HG02885 (cell line): ENCODE data around the gene NSG2.

Source experiments
- ATAC-seq: cut with Tn5 transposase; IDR thresholded peaks from one replicate; pipeline ENCODE4 v1.9.1; 2021; ENCODE audit warnings: mild to moderate bottlenecking; ENCODE audit not compliant: unreplicated experiment, poor library complexity

The NSG2 gene

DNA sequence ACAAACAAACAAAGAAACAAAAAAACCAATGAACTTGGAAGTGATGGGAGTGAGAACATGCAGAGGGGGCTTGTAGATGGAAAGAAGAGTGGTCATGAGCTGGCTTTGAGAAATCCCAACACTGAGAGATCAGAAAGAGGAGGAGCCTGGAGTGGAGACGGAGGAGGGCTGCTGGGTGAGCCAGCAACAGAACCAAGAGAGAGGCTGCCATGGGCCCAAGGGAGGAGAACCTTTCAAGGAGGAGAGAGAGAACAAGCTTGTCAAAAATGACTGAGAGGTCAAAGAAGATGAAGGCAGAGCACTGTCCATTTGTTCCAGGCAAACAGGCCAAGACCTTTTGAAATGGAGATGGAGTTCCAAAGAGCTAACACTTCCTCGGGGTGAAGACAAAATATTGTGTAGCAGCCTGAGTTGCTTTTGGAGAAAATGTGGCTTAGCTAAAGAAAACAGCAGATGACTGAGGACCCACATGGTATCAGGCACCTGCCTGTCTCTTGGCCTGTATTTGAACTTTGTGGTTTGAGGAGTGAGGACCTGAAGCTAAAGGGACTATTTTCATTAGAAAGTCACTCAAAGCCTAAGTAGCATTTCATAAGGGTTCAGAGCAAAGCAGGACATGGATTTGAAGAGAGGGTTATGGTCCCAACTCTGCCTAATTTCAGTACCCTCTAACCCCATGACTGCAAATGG lies 13.1 kb downstream of the NSG2 start:
- ATAC-seq, result no peak

DNA sequence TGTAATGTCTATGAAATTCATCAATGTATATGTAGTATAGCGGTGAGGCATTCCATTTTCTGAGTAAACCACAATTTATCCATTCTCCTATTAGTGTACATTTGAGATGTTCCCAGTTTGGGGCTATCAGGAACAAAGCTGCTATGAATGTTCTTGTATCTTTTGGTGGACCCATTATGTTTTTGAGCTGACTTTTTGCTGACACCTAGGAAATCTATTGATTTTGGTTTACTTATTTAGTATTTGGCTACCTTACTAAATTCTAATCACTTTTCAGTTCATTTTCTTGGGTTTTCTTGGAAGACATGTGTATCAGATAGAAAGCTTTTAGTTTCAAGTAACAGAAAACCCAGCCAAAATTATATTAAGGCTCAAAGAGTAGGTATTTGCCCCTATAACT lies 13.7 kb downstream of the NSG2 start:
- ATAC-seq, result no peak

DNA sequence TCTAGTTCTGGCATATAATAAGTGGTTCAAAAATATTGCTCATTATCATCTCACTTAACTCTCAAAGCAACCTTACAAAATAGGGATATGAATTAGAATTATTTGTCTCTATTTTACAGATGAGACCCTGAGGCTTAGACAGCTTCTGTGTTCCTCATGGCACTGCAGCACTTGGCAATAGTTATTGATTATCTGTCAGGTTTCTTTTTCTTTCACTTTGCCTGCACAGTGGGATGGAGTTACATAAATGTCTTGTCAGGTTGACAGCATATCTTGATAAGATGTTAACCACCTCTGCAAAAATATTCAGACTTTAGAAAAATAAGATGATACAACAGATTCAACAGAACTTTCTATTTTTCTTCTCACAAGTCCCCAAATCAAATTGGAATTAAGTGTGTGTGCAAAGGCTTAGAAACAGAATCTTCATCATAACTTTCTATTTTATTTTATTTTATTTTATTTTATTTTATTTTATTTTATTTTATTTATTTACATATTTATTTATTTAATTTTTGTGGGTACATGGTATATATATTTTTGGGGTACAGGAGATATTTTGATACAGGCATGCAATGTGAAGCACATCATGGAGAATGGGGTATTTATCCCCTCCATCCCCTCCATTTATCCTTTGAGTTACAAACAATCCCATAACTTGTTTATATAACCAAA lies 17.7 kb downstream of the NSG2 start:
- ATAC-seq, result no peak

DNA sequence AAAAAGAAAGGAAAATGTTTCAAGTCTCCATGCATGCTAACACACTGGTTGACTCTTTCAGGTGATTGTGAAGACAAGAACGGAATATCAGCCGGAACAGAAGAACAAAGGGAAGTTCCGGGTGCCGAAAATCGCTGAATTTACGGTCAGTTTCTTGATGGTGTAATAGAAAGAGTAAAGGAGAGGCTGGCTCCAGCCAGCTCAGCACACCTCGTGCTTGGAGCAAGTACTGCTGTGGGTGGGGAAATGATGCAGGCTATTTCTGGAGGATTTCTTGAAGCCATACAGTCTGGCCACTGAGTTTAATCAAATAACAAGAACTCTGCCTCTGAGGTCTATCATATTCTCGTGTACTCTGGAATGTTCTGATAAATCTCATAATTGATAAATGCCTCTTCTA lies 18.7 kb downstream of the NSG2 start:
- ATAC-seq, result no peak

DNA sequence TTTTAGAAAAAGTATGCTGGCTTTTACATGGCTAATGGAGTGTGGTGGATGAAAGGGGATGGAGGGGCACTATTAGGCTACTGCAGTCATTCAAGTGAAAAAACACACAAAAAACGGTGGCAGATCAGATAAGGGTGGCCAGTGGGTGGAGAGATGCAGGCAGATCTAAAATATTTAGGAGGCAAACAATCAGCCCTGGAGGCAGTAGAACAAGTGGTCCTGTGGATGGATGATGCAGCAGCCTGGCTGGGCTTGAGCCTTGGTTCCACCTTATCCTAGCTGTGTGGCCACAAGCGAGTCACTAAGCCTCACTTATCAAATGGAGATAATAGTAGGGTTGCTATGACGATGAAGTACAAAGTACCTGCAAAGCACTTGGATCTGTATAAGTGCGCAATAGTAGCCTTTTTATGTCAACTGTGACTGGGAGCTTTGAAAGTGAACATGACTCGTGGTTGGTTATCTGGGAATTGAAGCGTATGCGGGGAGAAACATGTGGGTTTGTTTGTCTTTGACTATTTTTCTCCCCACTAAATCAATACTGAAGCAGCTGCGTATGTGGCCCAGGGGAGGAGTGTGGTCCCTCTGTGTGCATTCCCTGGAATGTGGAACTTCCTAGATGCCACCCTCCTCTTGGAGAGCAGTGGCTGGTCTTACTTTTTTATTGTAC lies 20.2 kb downstream of the NSG2 start:
- ATAC-seq, result no peak

DNA sequence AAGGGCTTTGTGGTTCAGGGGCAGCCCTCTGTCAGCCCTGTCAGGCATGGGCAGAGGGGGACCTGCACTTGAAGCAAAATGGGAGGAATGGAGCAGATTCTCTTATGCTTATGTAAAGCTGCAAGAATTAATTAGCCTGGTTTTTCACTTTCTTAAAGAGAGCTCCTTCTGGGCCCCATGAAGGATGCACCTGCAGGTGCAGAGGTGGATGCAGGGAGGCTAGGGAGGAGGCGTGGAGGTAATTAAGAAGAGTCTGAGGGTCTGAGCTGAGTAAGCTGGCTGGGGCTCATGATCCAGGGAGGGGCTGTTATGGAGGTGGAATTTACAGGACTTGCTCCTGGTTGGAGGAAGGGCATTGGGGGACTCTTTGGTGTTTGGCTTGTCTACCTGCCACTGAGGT lies 22.0 kb downstream of the NSG2 start:
- ATAC-seq, result no peak

DNA sequence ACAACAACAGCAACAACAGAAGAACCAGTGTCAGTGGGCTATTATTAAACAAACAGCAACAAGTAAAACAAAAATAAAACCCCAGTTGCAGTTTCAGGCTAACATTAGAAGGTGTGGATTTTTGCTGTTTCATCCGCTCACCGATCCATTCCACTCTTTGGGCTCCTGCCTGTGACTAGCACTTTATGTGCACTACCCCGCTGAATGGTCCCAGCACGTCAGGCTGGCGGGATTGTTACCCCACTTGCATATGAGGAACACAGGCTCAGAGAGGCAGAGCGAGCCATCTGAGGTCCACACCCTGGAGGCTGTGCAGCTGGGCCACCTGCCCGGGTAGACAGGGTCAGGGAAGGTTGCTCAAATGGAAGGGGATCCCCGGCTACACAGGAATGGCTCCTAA lies 26.0 kb downstream of the NSG2 start:
- ATAC-seq, result no peak

DNA sequence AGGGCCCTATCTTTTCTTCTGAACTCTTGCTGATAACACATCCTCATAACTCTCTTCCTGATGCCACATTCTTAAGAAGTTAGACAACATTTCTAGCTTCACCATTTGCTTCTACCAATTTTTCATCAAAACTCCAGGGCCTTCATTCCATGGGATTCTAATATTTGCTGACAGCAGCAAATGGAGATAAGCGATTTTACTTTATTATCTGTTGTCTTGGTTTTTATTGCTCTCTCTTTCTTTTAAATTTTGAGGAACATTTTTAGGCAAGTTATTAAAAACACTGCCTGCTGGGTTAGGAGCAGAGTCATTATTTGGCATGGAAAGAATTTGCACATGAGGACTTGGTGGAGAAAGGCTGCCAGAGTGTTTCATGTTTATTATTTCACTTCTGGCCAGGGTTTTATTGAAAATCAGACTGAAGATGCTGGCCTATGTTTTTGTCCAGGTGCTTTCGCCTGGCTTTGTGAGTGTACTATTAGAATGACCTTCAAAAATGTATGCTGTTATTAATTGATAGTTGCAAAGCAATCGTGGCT lies 27.7 kb downstream of the NSG2 start:
- ATAC-seq, result no peak

DNA sequence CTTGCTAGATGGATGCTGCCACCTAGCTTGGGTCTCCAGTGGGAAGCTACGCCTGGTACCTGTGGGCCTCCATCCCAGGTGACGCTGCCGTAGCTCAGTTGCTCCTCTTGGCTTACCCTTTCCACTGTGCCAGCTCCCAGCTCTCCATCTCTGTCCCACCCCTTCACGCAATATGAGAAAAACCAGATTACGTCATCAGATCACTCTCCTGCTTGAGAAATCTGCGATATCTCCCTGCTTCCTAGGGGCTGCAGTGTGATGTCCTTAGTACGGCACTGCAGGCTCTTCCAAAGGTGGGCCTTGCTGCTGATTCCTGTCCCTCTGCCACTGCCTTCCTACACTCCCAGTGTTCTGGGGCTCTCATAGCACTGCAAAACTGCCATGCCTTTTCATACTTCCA lies 28.9 kb downstream of the NSG2 start:
- no peak for ATAC-seq

DNA sequence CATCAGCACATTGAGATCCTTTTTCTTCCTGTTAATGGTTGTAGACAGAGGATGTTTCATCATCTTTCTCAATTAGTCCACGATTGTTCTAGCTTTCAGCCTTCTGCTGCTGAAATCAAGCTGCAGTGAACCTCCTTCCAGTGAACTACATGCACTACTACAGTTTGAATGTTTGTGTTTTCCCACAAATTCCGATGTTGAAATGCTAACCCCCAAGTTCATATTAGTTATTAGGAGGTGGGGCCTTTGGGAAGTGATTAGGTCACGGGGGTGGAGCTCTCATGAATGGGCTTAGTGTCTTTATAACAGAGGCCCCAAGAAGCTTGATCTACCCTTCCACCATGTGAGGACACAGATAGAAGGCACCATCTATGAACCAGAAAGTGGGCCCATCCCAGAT lies 32.9 kb downstream of the NSG2 start:
- ATAC-seq, result no peak

DNA sequence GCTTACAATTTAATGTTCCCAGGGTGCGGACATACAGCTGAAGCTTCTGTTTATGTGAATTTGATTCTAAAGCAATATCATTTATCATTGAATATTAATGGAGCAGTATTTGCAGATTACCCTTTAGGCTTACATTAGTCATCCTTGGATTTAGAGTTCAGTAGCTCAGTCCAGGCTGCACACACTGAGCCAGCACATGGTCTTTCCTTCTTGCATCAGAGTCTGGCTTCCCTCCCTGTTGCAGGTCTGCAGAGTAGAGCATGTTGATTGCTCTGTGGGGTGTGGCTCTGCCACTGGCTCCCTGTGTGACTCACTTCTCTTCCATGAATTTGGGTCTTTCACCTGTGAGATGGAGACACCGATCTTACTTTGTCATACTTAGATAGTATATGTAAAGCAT lies 36.8 kb downstream of the NSG2 start:
- ATAC-seq, result no peak

DNA sequence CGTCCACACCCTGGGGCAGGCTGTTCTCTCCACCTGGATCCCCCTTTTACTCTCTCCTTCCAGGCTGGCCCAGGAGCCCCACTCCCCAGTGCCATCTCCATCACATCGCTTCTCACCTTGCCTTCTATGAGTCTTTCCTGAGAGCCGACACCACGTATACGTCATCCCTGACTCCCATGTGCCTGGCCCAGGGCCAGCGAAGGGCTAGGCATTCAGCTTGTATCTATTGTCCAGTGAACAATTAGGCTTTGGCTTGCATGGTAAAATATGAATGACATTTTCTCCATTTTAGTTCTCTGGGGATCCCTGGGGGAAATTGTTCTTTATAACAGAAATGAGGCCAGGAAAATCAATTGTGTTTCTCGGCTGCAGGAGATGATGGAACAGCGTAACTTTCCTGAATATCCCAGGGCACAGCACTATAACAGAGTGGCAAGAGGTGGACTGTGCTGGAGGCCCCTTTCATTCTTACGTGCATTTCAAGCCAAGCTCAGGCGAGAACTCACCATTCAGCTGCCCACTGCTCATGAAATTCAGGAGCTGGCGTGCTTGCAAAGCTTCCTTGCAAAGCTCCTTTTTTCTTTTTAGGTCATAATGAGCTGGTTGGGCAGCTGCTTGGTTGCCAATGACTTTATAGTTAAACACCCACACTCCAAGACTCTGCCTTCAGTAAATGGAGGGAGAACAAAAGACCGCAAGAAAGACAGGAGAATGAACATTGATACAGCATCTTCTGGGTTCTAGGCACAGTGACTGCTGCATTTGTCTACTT lies 37.7 kb downstream of the NSG2 start:
- ATAC-seq, result no peak

DNA sequence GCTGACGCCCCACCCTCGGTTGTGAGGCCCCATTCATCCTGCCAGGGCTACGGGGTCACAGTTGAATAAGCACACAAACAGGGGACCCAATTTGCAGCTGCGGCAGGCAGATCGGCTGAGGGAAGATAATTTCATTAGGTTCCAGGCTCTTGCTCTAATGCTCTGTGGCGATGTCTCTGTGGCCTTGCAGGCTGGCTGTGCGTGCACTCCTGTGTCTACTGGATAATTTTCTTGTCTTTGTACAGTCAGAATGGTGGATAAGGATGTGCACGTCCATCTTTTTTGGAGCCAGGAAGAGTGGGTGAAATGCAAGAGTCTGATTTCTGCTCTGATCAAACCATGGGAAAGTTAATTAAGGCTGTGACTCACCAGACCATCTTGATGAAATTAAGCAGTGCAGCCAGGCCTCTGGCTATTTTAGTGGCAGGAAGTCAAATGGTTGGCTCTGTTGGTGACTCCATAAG lies 39.2 kb downstream of the NSG2 start:
- ATAC-seq, result no peak

DNA sequence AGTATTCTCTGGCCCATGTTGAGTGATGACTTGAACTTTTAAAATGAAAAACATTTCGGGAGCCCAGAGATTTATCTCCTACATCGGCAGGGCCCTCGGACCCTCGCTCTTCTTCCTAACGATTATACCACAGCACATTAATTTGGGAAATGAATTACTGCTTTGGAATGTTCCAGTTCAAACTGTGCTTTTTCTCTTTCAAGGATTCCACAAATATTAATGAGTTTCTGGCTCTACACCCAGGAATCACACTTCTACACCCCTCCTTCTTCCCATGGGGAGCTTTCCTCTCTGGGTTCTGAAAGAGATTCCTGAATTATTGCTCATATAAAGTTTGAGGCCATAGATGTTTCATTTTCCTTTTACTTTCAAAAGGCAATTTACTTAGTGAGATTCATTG lies 41.2 kb downstream of the NSG2 start:
- no peak for ATAC-seq

DNA sequence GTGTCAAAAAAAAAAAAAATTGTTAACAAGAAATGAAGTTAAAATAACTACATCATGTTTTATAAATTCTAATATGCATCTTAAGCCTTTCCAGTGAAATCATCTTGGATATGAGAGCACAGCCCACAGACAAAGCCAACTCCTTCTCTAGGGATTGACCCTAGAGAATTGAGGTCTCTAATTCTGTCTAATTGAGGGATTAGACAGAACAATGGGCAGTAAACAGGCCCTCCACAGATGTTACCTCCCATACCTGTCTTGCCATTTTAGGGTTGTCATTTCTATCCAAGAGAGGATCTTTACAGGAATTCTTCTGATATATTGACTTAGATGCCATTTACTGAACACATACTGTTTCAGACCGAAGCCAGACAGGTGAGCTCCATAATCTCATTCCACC lies 42.3 kb downstream of the NSG2 start:
- no peak for ATAC-seq

DNA sequence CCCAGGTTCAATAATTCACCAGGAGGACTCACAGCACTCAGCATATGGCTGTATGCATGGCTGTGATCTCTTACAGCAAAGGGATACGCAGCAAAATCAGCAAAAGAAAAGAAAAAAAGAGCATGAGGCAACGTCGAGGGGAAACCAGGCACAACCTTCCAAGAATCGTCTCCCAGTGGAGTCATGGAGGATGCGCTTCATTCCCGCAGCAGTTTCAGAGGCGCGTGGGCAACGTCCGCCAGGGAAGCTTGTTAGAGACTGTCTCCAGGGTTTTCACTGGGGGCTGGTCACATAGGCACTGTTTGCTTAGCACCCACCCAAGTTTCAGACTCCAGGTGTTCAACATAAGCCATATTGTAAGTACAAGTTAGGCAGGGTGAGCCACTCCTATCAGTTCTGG lies 44.6 kb downstream of the NSG2 start:
- no peak for ATAC-seq

DNA sequence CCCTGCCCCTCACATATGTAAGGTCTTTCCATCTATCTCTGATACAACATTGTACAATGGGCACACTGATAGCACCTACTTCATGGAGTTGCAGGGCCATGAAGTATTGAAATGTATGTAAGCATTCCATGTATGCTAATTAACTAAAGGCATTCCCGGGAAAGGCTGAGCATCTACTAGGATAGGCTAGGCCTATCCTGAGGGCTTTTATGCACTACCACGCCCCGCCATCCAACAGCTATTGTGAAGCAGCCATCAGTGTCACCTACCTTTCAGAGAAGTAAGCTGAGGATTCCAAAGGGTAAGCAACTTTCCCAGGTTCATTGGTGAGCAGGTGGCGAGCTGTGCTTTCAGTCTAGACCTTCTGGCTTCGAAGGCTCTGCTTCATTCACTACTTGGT lies 47.6 kb downstream of the NSG2 start:
- no peak for ATAC-seq

DNA sequence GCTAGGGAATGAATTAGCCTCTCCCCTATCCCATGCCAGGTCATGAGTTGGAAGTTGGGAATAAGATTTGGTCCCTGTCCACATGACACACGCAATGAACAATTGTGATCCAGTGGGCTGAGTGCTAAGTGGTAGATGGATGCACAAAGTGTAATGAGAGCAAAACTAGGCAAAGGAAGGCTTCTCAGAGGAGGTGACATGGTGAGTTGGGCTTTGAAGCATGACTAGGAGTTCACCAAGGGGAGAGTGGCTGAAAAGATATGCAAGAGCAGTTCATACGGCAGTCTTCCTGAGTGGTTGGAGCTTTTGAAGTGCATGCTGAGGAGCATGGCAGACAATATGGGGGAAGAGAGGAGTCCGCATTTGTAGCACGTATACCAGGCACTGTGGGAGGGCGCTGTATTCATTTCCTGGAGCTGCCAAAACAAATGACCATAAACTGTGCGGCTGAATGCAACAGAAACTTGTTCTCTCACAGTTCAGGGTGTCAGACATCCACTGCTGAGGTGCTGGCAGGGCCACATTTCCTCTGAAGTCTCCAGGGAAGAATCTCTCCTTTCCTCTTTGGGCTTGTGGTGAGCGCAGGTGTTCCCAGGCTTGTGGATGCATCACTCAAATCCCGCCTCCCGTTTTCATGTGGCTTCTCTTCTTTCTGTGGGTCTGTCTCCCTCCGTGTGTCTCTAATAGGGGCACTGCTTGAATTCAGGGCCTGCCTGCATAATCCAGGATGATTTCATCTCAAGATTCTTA lies 49.5 kb downstream of the NSG2 start:
- no peak for ATAC-seq

DNA sequence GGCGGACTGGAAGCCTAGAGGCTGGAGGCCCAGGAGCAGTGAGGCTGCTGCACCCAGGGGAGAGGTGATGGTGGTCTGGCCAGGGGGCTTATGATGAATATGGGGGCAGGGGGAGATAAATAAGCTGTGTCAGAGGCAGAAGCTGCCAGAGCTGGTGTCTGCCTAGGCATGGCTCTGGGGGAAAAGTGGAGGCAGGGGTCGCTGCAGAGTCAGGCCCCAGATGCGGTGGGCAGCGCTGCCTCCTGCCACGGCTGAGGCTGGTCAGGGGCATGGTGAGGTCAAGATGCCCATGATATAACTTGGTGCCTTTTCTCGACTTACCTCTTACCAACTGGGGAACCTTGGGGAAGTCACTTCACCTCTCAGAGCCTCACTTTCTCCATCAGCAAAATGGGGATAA lies 51.1 kb downstream of the NSG2 start:
- no peak for ATAC-seq
